Measurements from ENCODE around the gene CMTM6. TPM values are rescaled to one million over a fixed set of nuclear protein-coding genes. Genes with fewer than 3 reads are reported as not detected.
A peak's percentile ranks its signal among the peaks of the same experiment; 100 is the strongest.

CMTM6 gene, protein sequence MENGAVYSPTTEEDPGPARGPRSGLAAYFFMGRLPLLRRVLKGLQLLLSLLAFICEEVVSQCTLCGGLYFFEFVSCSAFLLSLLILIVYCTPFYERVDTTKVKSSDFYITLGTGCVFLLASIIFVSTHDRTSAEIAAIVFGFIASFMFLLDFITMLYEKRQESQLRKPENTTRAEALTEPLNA
- total RNA-seq (10 to 100 TPM; 31.8 to 32.1 TPM), polyA plus RNA-seq (10 to 100 TPM; 19.0 to 19.9 TPM)
- long read RNA-seq, donor 1, transcript CMTM6-201 (4 exons, 3,863 nt) = major isoform, 331 of 353 reads
- long read RNA-seq, donor 1, partial matches to known transcripts = 3 of 353 reads
- long read RNA-seq, donor 1, other reads (novel, unspliced or antisense) = 18 of 353 reads
- long read RNA-seq, donor 2, transcript CMTM6-201 (4 exons, 3,863 nt) = major isoform, 44 of 60 reads
- long read RNA-seq, donor 2, partial matches to known transcripts = 1 of 60 reads
- long read RNA-seq, donor 2, other reads (novel, unspliced or antisense) = 15 of 60 reads

DNA sequence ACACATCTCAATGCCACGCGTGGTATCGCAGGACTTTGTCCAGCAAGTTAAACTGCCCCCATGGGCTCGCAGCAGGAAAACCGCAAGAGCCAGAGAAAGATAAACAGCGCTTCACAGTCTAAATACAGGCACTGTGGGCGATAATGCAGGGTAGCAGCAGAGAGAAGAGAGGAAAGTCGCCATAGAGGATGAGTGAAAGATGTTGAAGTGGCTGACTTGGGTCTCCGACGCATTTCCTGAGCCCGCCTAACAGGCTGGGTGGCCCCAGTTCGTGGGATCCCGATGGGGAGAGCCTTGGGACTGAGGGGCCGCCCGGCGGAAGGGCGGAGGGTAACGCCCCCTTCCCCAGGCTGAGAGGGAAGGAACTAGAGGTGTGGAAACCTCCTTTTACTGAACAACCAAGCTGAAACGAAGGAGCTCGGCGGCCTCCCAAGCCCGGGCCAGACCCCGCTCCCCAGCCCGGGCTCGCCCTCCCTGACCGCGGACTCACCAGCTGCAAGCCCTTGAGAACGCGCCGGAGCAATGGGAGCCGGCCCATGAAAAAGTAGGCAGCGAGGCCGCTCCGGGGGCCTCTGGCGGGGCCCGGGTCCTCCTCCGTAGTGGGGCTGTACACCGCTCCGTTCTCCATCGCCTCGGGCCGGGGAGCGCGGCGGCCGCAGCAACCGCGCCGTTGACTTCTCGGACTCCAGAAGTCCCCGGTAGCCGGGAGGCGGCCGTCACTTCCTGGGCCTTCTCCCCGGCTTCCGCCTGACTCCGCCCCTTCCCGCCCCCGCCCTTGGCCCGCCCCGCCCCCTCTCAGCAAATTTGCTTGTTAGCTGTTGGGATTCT, at the start of gene CMTM6:
TSS of gene CMTM6 (minus strand) at position 735 of the 828 bp plus-strand sequence. CDS start at position 628, 107 bp downstream.
- Histone ChIP-seq H3K27me3 (ENCODE audit: control insufficient read depth in 1 of 2, insufficient read depth in 2 of 2, low read length in 1 of 2) (no peaks in the 10 kb centered on the region), H3K4me3 (ENCODE audit: low read length in 2 of 2) (peak within 1 kb of the TSS; percentile 79 to 90), H3K27ac (ENCODE audit: low read depth in 1 of 2, low read length in 2 of 2) (peak within 1 kb of the TSS; percentile 71 to 97), H3K9me3 (ENCODE audit: control insufficient read depth, low read length) (no peaks in the 10 kb centered on the region), H3K4me1 (ENCODE audit: control insufficient read depth in 1 of 2, insufficient read depth in 2 of 2, low read length in 2 of 2) (no peaks in the 10 kb centered on the region), H3K36me3 (ENCODE audit: control insufficient read depth in 1 of 2, insufficient read depth in 2 of 2, low read length in 1 of 2) (no peaks in the 10 kb centered on the region)
- intact Hi-C loops (cut with DNase I) = no loop called here
- DNase-seq (peak; percentile 89 to 93), ATAC-seq (ENCODE audit: low FRiP score) (peak; percentile 95)
- WGBS, 2 donors = 0% methylated on average over 42 to 61 of the region's 61 CpGs

DNA sequence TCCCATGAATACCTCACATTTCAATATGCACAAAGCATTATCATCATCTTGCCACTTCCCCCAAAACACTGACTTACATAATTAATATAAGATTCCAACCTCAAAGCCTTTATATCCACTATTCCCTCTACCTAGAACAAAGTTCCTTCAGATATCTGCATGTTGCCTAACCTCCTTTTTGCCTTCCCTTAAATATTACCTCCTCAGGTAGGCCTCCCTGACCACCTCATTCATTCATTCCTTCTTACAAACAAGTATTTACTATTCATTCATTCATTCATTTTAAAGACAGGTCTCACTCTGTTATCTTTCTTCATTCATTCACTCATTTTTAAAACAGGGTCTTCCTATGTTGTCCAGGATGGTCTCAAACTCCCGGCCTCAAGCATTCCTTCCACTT, 49.4 kb upstream of the CMTM6 start:
- DNase-seq (no peak), ATAC-seq (ENCODE audit: low FRiP score) (no peak)
- H3K4me1 ChIP-seq (ENCODE audit: control insufficient read depth in 1 of 2, insufficient read depth in 2 of 2, low read length in 2 of 2) = peaks cover 6 to 10% of the 10 kb centered on the region in 2 donors
- H3K4me3 ChIP-seq (ENCODE audit: low read length in 2 of 2) = no peak overlapping the region
- no peaks in the 10 kb centered on the region for H3K27me3 ChIP-seq (ENCODE audit: control insufficient read depth in 1 of 2, insufficient read depth in 2 of 2, low read length in 1 of 2)
- no peaks in the 10 kb centered on the region for H3K9me3 ChIP-seq (ENCODE audit: control insufficient read depth, low read length)
- H3K27ac ChIP-seq (ENCODE audit: low read depth in 1 of 2, low read length in 2 of 2) = no peak overlapping the region
- 91 to 97% methylated on average over 1 of the region's 1 CpG for WGBS, 2 donors
- no peaks in the 10 kb centered on the region for H3K36me3 ChIP-seq (ENCODE audit: control insufficient read depth in 1 of 2, insufficient read depth in 2 of 2, low read length in 1 of 2)
- intact Hi-C loops (cut with DNase I) = no loop called here

DNA sequence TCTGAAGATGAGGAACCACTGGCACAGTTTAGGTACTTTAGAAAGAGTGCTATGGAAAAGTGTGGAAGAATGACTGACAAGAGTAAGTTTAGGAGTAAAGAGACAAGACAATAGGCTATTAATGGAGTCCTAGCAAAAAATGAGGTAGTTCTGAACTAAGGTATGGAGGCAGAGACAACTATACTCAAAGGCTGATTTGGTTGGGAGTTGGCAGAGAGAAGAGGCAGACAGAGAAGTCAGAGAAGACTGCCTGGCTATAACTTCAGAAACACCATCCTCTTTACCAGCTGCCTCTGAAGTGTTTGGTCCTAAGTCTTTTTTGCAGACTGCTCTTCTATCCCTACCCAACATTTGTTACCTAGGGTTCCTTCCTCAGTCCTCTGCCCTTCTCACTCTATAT, 48.8 kb upstream of the CMTM6 start:
- no peaks in the 10 kb centered on the region for H3K9me3 ChIP-seq (ENCODE audit: control insufficient read depth, low read length)
- no peak for DNase-seq
- peaks cover 6 to 10% of the 10 kb centered on the region in 2 donors for H3K4me1 ChIP-seq (ENCODE audit: control insufficient read depth in 1 of 2, insufficient read depth in 2 of 2, low read length in 2 of 2)
- intact Hi-C loops (cut with DNase I) = no loop called here
- H3K36me3 ChIP-seq (ENCODE audit: control insufficient read depth in 1 of 2, insufficient read depth in 2 of 2, low read length in 1 of 2) = no peaks in the 10 kb centered on the region
- no peak overlapping the region for H3K4me3 ChIP-seq (ENCODE audit: low read length in 2 of 2)
- no peak overlapping the region for H3K27ac ChIP-seq (ENCODE audit: low read depth in 1 of 2, low read length in 2 of 2)
- no peaks in the 10 kb centered on the region for H3K27me3 ChIP-seq (ENCODE audit: control insufficient read depth in 1 of 2, insufficient read depth in 2 of 2, low read length in 1 of 2)
- ATAC-seq (ENCODE audit: low FRiP score) = no peak

DNA sequence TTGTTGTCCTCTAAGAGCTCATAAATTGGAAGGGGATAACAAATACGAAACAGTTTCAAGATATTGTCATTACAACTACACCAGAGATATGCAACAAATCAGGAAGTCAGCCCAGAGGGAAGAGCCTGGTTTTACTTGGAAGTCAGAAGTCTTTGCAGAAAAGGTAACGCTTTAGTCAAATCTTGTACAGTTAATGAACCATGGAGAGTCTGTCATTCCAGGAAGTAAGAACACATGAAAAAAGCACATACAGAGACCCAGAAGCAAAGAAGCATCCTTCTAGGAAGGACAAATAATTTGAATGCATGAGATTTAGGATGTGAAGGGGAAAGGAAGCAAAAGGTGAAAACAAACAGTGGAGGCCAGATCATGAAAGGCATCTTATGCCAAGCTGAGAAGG, 48.4 kb upstream of the CMTM6 start:
- DNase-seq (no peak), ATAC-seq (ENCODE audit: low FRiP score) (no peak)
- Histone ChIP-seq H3K4me1 (ENCODE audit: control insufficient read depth in 1 of 2, insufficient read depth in 2 of 2, low read length in 2 of 2) (peaks cover 6 to 10% of the 10 kb centered on the region in 2 donors), H3K27me3 (ENCODE audit: control insufficient read depth in 1 of 2, insufficient read depth in 2 of 2, low read length in 1 of 2) (no peaks in the 10 kb centered on the region), H3K36me3 (ENCODE audit: control insufficient read depth in 1 of 2, insufficient read depth in 2 of 2, low read length in 1 of 2) (no peaks in the 10 kb centered on the region), H3K4me3 (ENCODE audit: low read length in 2 of 2) (no peak overlapping the region), H3K27ac (ENCODE audit: low read depth in 1 of 2, low read length in 2 of 2) (no peak overlapping the region), H3K9me3 (ENCODE audit: control insufficient read depth, low read length) (no peaks in the 10 kb centered on the region)
- 59 to 66% methylated on average over 2 of the region's 2 CpGs for WGBS, 2 donors
- intact Hi-C loops (cut with DNase I) = no loop called here

DNA sequence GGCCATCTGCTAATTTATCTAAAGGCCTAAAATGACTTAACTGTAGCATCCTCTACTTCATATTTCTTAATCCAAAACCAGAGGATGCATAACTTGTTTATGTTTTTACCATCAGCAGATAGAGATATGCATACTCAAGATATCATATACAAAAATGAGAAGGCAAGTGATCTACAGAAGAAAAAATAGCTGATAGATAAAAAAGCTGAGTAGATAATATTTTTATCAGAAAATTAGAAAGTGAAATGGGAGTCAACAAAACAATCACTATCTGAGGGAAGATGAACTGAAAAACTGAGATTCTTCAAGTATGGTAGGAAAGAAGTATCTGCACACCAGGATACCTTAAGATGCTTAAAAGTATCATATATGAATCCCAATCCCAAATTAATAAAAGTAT, 42.7 kb upstream of the CMTM6 start:
- Histone ChIP-seq H3K36me3 (ENCODE audit: control insufficient read depth in 1 of 2, insufficient read depth in 2 of 2, low read length in 1 of 2) (no peaks in the 10 kb centered on the region), H3K4me1 (ENCODE audit: control insufficient read depth in 1 of 2, insufficient read depth in 2 of 2, low read length in 2 of 2) (peaks cover 2 to 3% of the 10 kb centered on the region in 2 donors), H3K27me3 (ENCODE audit: control insufficient read depth in 1 of 2, insufficient read depth in 2 of 2, low read length in 1 of 2) (no peaks in the 10 kb centered on the region), H3K27ac (ENCODE audit: low read depth in 1 of 2, low read length in 2 of 2) (no peak overlapping the region), H3K4me3 (ENCODE audit: low read length in 2 of 2) (no peak overlapping the region), H3K9me3 (ENCODE audit: control insufficient read depth, low read length) (no peaks in the 10 kb centered on the region)
- ATAC-seq (ENCODE audit: low FRiP score) (no peak), DNase-seq (no peak)
- intact Hi-C loops (cut with DNase I) = no loop called here

DNA sequence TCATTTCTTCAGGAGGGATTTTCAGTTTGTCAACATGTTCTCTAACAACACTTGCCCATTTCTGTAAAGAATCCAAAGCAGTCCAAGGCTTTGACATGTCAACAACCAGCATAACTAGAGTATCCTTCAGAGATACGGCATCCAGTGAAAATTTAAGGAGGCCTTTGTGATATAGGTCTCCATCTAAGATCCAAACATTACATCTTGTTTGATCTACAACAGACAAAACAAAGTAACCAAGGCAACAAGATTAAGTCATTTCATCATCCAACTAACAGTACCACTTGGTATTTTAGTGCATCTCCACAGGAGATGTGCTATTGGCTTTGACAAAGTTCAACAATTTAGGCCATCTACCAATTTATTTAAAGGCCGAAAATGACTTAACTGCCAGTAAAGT, 42.2 kb upstream of the CMTM6 start:
- no peak overlapping the region for H3K27ac ChIP-seq (ENCODE audit: low read depth in 1 of 2, low read length in 2 of 2)
- no peak overlapping the region for H3K4me3 ChIP-seq (ENCODE audit: low read length in 2 of 2)
- DNase-seq = no peak
- no peaks in the 10 kb centered on the region for H3K27me3 ChIP-seq (ENCODE audit: control insufficient read depth in 1 of 2, insufficient read depth in 2 of 2, low read length in 1 of 2)
- intact Hi-C loops (cut with DNase I) = no loop called here
- 59 to 61% methylated on average over 2 of the region's 2 CpGs for WGBS, 2 donors
- H3K4me1 ChIP-seq (ENCODE audit: control insufficient read depth in 1 of 2, insufficient read depth in 2 of 2, low read length in 2 of 2) = peaks cover 2 to 3% of the 10 kb centered on the region in 2 donors
- no peak for ATAC-seq (ENCODE audit: low FRiP score)
- no peaks in the 10 kb centered on the region for H3K9me3 ChIP-seq (ENCODE audit: control insufficient read depth, low read length)
- no peaks in the 10 kb centered on the region for H3K36me3 ChIP-seq (ENCODE audit: control insufficient read depth in 1 of 2, insufficient read depth in 2 of 2, low read length in 1 of 2)

DNA sequence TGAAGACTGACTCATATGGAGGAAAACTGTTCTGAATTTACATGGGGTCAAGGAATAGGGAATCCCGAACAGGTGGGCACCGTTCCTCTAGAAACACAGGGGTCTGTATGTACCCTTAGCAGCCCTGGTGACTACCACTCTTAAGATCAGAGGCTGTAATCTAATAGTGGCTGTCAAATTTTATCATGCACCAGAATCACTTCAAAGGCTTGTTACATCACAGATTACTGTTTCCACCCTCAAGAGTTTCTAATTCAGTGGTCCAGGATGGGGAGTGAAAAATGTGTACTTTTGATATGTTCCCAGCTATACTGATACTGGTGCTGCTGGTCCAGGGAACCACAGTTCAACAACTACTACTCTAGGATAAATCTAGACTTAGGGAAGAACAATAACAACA, 40.2 kb upstream of the CMTM6 start:
- no peak overlapping the region for H3K27ac ChIP-seq (ENCODE audit: low read depth in 1 of 2, low read length in 2 of 2)
- no peaks in the 10 kb centered on the region for H3K36me3 ChIP-seq (ENCODE audit: control insufficient read depth in 1 of 2, insufficient read depth in 2 of 2, low read length in 1 of 2)
- peaks cover 0 to 2% of the 10 kb centered on the region in 2 donors for H3K4me1 ChIP-seq (ENCODE audit: control insufficient read depth in 1 of 2, insufficient read depth in 2 of 2, low read length in 2 of 2)
- no peaks in the 10 kb centered on the region for H3K27me3 ChIP-seq (ENCODE audit: control insufficient read depth in 1 of 2, insufficient read depth in 2 of 2, low read length in 1 of 2)
- intact Hi-C loops (cut with DNase I) = no loop called here
- H3K4me3 ChIP-seq (ENCODE audit: low read length in 2 of 2) = no peak overlapping the region
- WGBS, 2 donors = 95 to 98% methylated on average over 2 of the region's 2 CpGs
- no peak for ATAC-seq (ENCODE audit: low FRiP score)
- H3K9me3 ChIP-seq (ENCODE audit: control insufficient read depth, low read length) = no peaks in the 10 kb centered on the region
- no peak for DNase-seq

DNA sequence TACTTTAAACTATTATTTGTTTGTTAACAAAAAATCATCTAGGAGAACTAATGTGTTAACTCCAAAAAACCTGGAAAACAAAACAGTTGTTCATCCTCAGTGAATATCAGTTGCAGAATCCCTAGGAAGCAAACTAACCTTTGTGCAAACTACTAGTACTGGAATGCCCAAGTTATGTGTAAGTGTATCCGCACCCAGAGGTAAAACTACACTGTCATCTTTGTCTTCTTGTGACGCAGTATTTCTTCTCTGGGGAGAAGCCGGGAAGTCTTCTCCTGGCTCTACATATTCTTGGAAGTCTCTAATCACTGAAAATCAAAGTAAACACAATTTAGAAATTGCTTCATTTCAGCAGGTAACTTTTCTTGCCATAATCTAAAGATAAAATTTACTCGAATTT, 38.2 kb upstream of the CMTM6 start:
- ATAC-seq (ENCODE audit: low FRiP score) (no peak), DNase-seq (no peak)
- Histone ChIP-seq H3K4me3 (ENCODE audit: low read length in 2 of 2) (no peak overlapping the region), H3K36me3 (ENCODE audit: control insufficient read depth in 1 of 2, insufficient read depth in 2 of 2, low read length in 1 of 2) (no peaks in the 10 kb centered on the region), H3K27ac (ENCODE audit: low read depth in 1 of 2, low read length in 2 of 2) (no peak overlapping the region), H3K9me3 (ENCODE audit: control insufficient read depth, low read length) (no peaks in the 10 kb centered on the region), H3K27me3 (ENCODE audit: control insufficient read depth in 1 of 2, insufficient read depth in 2 of 2, low read length in 1 of 2) (no peaks in the 10 kb centered on the region), H3K4me1 (ENCODE audit: control insufficient read depth in 1 of 2, insufficient read depth in 2 of 2, low read length in 2 of 2) (peaks cover 0 to under 1% of the 10 kb centered on the region in 2 donors)
- intact Hi-C loops (cut with DNase I) = no loop called here
- WGBS, 2 donors = 70 to 74% methylated on average over 4 of the region's 4 CpGs

All from aorta (tissue), 5 donors.